Activated effector memory CD4-positive, alpha-beta T cell treated with anti-CD3 and anti-CD28 coated beads, Interleukin-2, amount 50 U/mL, for 16 hours (primary cell): ENCODE measurements around the gene ATP6V0B.

Experiments used
- DNase-seq: peaks from one replicate; pipeline ENCODE4 v3.0.0-alpha.2; 2020

ATP6V0B gene

GRCh38 chr1:44008259-44008658, 33.5 kb downstream of the ATP6V0B start:
- no peak for DNase-seq

DNA sequence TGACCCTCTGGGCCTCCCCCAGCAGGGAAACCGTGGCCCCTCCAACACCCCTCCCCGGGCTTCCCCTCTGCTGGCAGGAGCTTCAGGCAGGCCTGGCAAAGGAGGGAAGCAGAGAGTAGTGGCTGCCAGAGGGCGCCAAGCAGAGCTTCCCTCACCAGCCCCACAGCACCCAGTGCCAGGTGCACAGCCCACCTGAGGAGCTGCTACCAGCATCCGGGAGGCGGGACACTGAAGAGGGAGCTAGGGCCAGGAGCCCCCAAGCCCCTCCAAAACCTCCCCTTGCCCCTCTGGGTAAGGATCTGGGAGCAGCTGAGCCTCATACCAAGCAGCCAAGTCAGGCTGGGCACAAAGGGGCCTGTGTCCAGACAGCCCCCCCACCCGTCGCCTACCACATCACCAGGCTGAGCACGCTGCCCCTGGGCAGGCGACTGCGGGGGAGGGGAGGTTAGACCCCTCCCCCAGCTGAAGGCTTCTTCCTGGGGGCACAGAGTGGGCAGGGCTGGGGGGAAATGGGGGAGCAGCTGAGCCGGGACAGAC, 36.2 kb downstream of the ATP6V0B start:
- DNase-seq = no peak

DNA sequence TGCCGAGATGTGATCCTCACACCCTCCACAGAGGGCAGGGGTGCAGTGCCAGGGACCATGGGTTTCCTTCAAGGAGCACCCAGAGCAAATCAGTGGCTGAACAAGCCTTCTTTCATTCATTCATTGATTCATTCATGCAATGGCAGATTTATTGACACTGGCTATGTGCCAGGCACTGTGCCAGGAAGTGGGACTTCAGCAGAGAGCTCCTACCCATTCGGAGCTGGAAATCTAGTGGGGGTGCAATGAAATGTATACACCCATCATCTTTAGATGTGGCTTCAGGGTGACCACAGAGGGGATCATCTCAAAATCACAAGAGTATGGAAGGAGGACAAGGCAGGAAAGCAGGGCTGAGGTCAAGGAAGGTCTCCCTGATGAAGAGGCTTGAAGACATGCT, 37.6 kb downstream of the ATP6V0B start:
- DNase-seq = no peak

DNA sequence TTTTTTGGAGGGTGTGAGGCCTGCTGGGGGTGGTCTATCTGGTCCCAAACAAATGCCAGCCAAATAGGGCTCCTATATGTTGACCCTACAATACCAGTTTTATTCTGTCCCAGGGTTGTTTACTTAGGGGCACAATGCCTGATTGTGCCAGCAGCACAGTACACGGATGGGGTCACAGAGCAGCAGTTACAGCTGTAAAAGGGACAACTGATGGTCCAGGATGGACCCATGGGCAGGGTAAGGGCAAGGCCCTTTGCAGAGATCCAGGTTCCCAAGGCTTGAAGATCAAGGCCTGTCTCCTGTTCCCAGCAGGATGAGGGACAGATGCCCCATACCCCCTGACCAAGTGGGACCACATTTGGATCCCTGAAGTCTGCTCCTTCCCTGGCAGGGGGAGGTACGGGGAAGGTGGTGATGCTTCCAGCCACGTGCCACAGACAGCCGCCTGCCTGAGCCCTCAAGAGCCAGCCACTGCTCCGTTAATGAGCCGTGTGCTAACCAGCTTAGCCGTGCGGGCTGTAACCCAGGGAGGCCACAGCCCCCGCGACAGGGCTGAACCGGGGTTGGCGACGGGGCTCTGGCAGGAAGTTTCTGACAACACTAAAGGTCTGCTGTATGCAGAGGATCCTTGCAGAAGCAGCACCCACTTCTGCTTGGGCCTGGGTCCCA, 38.3 kb downstream of the ATP6V0B start:
- DNase-seq = no peak

- DNase-seq = no peak
Measured at GRCh38 chr1:44013949-44014348, 39.2 kb downstream of the ATP6V0B start.

DNA sequence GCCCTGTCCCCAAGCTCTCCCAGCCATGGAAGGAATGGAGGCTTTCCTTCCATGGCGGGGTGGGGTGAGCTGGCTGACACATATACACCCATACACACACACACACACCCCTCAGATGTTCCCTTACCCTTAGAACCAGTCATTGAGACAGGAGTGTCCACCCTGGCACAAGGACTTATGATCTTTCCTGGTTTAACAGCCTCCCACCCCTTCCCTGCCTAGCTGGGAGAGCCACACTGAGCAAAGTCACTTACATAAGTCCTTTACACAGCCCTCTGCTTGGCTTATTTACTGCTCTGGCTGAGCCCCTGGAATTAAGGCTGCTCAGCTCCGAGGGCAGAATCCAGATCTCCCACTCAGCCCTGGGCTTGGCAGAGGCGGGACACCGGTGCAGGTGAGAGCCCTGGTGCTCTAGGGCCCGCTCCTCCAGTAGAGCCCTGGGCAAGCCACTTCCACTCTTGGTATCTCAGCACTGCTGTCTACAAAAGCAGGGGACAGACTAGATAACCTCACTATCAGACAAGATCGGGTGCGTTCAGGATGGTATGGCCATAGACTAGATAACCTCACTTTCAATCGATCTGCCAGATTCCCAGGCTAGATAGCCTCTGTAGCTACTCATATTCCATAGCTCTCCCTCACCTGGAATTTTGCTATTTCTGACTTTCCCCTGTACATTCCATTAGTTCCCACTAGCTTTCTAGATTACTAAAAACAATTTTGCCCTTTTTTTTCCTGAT, 39.8 kb downstream of the ATP6V0B start:
- no peak for DNase-seq

DNA sequence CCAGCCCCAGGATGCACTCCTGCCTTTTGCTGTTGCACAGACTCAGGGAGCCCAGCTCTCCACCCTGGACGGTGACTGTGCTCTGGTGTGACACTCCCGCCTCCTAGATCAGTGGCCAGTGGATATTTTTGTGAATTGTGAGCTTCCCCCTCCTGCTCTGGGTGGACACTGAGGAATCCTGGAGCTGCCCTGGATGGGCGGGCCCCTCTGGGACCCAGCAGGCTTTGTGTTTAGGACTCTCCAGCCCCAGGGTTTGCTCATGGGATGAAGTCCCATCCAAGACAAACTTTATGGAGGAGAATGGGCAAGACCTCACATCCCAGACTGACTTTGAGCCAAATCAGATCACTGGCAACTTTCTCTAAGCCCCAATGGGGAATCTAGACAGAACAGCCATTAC, 40.4 kb downstream of the ATP6V0B start:
- no peak for DNase-seq

- no peak for DNase-seq
Measured at GRCh38 chr1:44016041-44016889, 41.5 kb downstream of the ATP6V0B start.

DNA sequence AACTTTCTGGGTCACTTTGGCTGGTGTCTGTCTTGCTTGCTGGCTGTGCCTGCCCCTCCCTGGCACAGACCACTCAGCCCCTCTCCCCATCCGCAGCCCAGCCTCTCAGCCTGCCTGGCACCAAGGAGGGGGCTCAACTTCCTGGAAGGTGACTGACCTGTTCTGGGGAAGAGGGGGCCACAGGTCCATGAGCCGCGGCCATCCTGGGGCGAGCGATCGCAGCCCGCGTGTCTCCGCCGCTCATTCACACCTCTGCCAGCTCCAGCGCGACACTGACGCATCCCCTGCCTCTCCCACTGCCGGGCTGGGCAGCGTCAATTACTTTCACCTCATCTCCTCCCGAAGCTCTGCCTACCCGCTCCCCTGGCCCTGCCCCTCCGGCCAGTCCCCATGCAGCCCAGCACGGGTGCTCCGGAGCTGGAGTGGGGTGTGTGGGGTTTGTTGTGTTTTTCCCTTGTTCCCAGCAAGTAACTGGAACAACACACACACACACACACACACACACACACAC, 42.2 kb downstream of the ATP6V0B start:
- DNase-seq = no peak

GRCh38 chr1:44019466-44019948, 44.7 kb downstream of the ATP6V0B start:
- no peak for DNase-seq

GRCh38 chr1:44020464-44020863, 45.7 kb downstream of the ATP6V0B start:
- no peak for DNase-seq

DNA sequence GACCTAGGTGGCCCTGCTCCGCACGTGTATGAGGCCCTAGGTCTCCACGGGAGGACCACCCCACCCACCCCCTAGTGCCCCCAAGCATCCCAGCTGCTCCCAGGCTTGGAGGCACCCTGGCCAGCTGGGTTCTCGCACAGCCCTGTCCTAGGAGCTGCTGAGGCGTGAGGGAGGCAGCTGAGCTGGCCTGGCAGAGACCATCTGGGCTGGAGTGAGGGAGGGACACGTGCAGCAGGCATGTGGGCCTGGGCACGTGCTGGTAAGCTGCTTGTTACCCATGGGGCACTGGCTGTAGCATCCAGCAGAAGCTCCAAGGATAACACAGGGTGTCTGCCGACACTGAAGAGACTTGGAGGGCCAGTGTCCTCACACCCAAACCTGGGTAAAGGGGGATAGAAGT, 46.4 kb downstream of the ATP6V0B start:
- no peak for DNase-seq

GRCh38 chr1:44021581-44022321, 47.0 kb downstream of the ATP6V0B start:
- DNase-seq = no peak

- no peak for DNase-seq
Measured at GRCh38 chr1:44024031-44024902, 49.5 kb downstream of the ATP6V0B start.

- DNase-seq = no peak
Measured at GRCh38 chr1:44024903-44025525, 50.3 kb downstream of the ATP6V0B start.

DNA sequence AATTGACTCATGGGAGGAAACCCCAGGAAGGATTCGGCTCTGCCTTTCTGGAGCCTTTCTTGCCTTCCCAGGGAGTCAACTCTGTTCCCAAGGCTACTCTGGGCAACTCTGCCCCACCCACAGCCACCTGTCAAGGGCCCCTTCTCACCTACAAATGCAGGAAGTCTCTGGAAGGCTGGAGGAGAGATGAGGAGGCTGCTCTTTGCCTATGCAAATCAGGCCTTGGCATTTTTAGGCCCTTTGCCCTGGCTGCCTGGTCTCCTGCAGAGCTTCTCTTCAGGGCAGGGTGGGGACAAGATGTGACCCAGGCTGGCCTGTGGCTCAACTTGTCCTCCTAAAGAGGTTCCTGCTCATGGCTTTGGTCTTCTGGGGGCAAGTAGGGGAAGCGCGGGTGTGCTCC, 51.1 kb downstream of the ATP6V0B start:
- no peak for DNase-seq

DNA sequence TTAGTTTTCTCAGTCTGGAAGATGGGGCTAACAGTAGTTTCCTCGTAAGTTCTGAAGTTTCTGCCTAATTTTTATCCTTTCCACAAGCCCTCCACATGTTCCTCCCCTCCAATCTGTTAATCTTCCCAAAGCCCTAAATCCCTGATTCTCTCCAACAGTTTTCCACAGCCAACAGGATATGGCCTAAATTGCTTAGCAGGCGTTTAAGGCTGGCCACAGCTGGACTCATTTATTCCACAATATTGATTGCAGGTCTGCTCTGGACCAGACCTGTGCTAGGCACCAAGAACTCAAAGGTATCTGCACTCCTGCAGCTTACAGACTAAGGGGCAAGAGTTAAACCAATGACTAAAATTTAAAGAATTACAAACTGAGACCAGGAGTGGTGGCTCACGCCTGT, 52.6 kb downstream of the ATP6V0B start:
- DNase-seq = no peak
